Upper lobe of left lung (tissue), 4 donors: ENCODE measurements around the gene PPP1R9B.

Experiments used
- EP300 ChIP-seq, 4 donors: sonication (generic); formaldehyde crosslinking; IDR thresholded peaks; one replicate each; pipeline ENCODE4 v1.5.1; 2017; ENCODE audit warnings: antibody characterized with exemption in 4 of 4, control low read depth in 2 of 4
- POLR2A ChIP-seq, 4 donors: fragments of 450-650 bp; IDR thresholded peaks; one replicate each; pipeline ENCODE4 v1.5.1; 2016 to 2017; ENCODE audit warnings: antibody characterized with exemption in 4 of 4, mild to moderate bottlenecking in 2 of 4

DNA sequence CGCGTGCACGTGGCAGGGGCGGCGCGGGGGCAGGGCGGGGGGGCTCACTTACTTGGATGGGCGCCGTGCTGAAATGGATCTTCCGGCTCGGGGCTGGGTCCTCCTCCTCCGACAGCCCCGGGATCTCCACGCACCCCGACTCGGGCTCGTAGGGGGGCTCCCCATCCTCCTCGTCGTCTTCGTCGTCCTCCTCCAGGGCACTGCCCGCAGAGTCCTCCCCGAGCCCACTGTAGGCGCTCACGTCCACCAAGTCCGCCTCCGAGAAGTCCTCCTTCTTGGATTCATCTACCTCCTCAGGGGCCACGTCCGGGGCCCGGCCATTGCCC lies 1.4 kb downstream of the PPP1R9B start:
- TF ChIP-seq POLR2A (IDR thresholded peaks at IDR 0.05), result no peak
- no peak for TF ChIP-seq EP300 (IDR thresholded peaks at IDR 0.05)
